Panc1 (cell line): Measurements from ENCODE around the gene GCN1. TPM values are rescaled to one million over a fixed set of nuclear protein-coding genes. Genes with fewer than 3 reads are reported as not detected.

ENCODE experiments used
- ATAC-seq: fragments of 200-7000 bp; cut with Tn5 transposase; 2 replicates; pipeline ENCODE4 v1.9.1; 2020; ENCODE audit warnings: mild to moderate bottlenecking, moderate library complexity
- BruUV-seq: library from RNA; stranded (reverse); fragments of 400-500 nt; replicated peaks from 2 replicates; lab custom pipeline; 2021; lab: Mats Ljungman, UMichigan
- CTCF ChIA-PET: fragments of 300-600 bp; sonication (Branson Sonifier 250); formaldehyde crosslinking; loops from one replicate; lab custom pipeline; 2022; ENCODE audit warnings: antibody characterized with exemption; lab: Charles Lee
- POLR2A ChIA-PET: fragments of 300-600 bp; sonication (Branson Sonifier 250); formaldehyde crosslinking; loops from one replicate; lab custom pipeline; 2022; ENCODE audit warnings: antibody characterized with exemption; lab: Charles Lee
- DNase-seq: peaks from one replicate; pipeline ENCODE4 v3.0.0-alpha.2; 2010; ENCODE audit warnings: low read depth, low spot score
- H3K27ac ChIP-seq: 2 replicates; pipeline ENCODE4 v1.5.1; 2011; ENCODE audit warnings: mild to moderate bottlenecking, low read length, inconsistent platforms
- H3K27me3 ChIP-seq: fragments of 200-500 bp; sonication (Bioruptor generic); 2 replicates; pipeline ENCODE4 v1.6.0; 2014; ENCODE audit warnings: low read length, inconsistent platforms; ENCODE audit not compliant: control insufficient read depth, insufficient read depth
- H3K36me3 ChIP-seq: fragments of 200-500 bp; sonication (Bioruptor generic); 2 replicates; pipeline ENCODE4 v1.5.1; 2014; ENCODE audit warnings: inconsistent platforms, mild to moderate bottlenecking, low read length, moderate library complexity; ENCODE audit not compliant: control insufficient read depth, insufficient read depth
- H3K4me1 ChIP-seq: 2 replicates; pipeline ENCODE4 v1.5.1; 2011; ENCODE audit warnings: inconsistent platforms, mild to moderate bottlenecking, low read length, moderate library complexity; ENCODE audit not compliant: control insufficient read depth, insufficient read depth
- H3K4me3 ChIP-seq, 2 experiments: 2 replicates each; pipeline ENCODE4 v1.5.1; 2011 to 2012; ENCODE audit warnings: low read depth in 2 of 2, low read length in 2 of 2, mild to moderate bottlenecking in 2 of 2, inconsistent platforms in 1 of 2, moderate library complexity in 1 of 2
- H3K9me3 ChIP-seq: fragments of 200-500 bp; sonication (Bioruptor generic); 2 replicates; pipeline ENCODE4 v1.5.1; 2014; ENCODE audit warnings: low read depth, mild to moderate bottlenecking, inconsistent platforms, low read length, moderate library complexity; ENCODE audit not compliant: control insufficient read depth, insufficient read depth
- CTCF ChIP-seq: fragments of 450-650 bp; IDR thresholded peaks from 2 replicates; pipeline ENCODE4 v1.5.1; 2017; ENCODE audit warnings: mild to moderate bottlenecking
- POLR2AphosphoS5 ChIP-seq: IDR thresholded peaks from 2 replicates; pipeline ENCODE4 v1.6.1; 2012; ENCODE audit warnings: mild to moderate bottlenecking, low read depth, low read length, moderate library complexity
- SIN3A ChIP-seq: IDR thresholded peaks from 2 replicates; pipeline ENCODE4 v1.6.1; 2012; ENCODE audit warnings: low read depth, mild to moderate bottlenecking, low read length, moderate library complexity, borderline replicate concordance; ENCODE audit not compliant: insufficient read depth
- TCF7L2 ChIP-seq: IDR thresholded peaks from 2 replicates; pipeline ENCODE4 v1.6.1; 2011; ENCODE audit warnings: mild to moderate bottlenecking, low read depth, low read length, inconsistent platforms
- in situ Hi-C: cut with HindIII; loops from 2 replicates; pipeline ENCODE4 v1.10.0; 2016; ENCODE audit warnings: low sequenced_read_pairs, low pct_unique_long_range_greater_than_20kb
- intact Hi-C: fragments of 100-400 bp; cut with micrococcal nuclease; formaldehyde crosslinking; loops from one replicate; pipeline ENCODE4 v1.10.0; 2022; ENCODE audit not compliant: unreplicated experiment
- total RNA-seq: library from RNA; stranded (reverse); gene quantifications from one replicate; pipeline ENCODE4 v1.2.1, GENCODE V29; 2021; ENCODE audit not compliant: unreplicated experiment
- TF ChIP-seq, protein P1 (sequence below), 2 experiments: IDR thresholded peaks; 2 replicates each; pipeline ENCODE4 v1.6.1; 2011 to 2012; ENCODE audit warnings: low read depth in 2 of 2, control low read depth in 1 of 2, low read length in 1 of 2, mild to moderate bottlenecking in 1 of 2, moderate library complexity in 1 of 2; ENCODE audit not compliant: insufficient read depth in 1 of 2

The GCN1 gene
- total RNA-seq, 1 experiment from 2014 or later: 175 TPM

- ChIA-PET POLR2A (no interaction called here), CTCF (no interaction called here)
- H3K4me3 ChIP-seq: no peak overlapping the region
- ATAC-seq (peak; percentile 27; the same call in 1 of the 2 replicates), DNase-seq (no peak)
- intact Hi-C loops (no loop called here), in situ Hi-C loops (no loop called here)
- no peaks in the 10 kb centered on the region for H3K27me3 ChIP-seq
- no peak for TF ChIP-seq CTCF
- no peak for TF ChIP-seq POLR2AphosphoS5
- TF ChIP-seq, protein P1, sequence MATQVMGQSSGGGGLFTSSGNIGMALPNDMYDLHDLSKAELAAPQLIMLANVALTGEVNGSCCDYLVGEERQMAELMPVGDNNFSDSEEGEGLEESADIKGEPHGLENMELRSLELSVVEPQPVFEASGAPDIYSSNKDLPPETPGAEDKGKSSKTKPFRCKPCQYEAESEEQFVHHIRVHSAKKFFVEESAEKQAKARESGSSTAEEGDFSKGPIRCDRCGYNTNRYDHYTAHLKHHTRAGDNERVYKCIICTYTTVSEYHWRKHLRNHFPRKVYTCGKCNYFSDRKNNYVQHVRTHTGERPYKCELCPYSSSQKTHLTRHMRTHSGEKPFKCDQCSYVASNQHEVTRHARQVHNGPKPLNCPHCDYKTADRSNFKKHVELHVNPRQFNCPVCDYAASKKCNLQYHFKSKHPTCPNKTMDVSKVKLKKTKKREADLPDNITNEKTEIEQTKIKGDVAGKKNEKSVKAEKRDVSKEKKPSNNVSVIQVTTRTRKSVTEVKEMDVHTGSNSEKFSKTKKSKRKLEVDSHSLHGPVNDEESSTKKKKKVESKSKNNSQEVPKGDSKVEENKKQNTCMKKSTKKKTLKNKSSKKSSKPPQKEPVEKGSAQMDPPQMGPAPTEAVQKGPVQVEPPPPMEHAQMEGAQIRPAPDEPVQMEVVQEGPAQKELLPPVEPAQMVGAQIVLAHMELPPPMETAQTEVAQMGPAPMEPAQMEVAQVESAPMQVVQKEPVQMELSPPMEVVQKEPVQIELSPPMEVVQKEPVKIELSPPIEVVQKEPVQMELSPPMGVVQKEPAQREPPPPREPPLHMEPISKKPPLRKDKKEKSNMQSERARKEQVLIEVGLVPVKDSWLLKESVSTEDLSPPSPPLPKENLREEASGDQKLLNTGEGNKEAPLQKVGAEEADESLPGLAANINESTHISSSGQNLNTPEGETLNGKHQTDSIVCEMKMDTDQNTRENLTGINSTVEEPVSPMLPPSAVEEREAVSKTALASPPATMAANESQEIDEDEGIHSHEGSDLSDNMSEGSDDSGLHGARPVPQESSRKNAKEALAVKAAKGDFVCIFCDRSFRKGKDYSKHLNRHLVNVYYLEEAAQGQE (IDR thresholded peaks at IDR 0.05; ENCODE audit: insufficient read depth in 1 of 2, low read depth in 2 of 2, low read length in 1 of 2): no peak
- TF ChIP-seq SIN3A: no peak
- no peak for TF ChIP-seq TCF7L2
- H3K36me3 ChIP-seq: no peaks in the 10 kb centered on the region
- no TSS peak for BruUV-seq
- H3K27ac ChIP-seq: no peak overlapping the region
- no peaks in the 10 kb centered on the region for H3K9me3 ChIP-seq
- no peaks in the 10 kb centered on the region for H3K4me1 ChIP-seq
Measured at GRCh38 chr12:120079411-120080400, 114.8 kb downstream of the GCN1 start.

DNA sequence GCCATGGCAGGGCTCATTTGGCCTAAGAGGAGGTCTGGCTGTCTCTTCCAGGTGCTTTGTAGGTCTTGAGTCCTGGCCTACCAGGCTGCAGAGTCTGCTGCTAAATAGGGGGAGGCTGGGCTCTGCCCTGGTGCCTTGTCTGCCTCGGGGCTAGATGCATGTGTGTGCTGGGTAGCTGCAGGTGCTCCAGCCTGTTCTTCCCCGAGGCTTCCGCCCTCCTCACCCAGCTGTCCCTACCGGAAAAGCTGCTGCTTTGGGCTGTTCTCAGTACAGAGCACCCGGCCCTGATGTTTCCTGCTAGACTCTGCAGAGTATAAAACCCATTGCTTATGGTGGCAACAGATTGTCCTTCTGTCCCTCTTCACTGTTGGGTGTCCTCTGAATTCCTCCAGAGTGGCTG lies 115.6 kb downstream of the GCN1 start:
- CTCF ChIA-PET: no interaction called here
- H3K27ac ChIP-seq: no peak overlapping the region

More for the DNA sequence above, 115.6 kb downstream of the GCN1 start:
- no peaks in the 10 kb centered on the region for H3K27me3 ChIP-seq
- in situ Hi-C loops: no loop called here
- no peaks in the 10 kb centered on the region for H3K9me3 ChIP-seq
- no peaks in the 10 kb centered on the region for H3K4me1 ChIP-seq
- no peak overlapping the region for H3K4me3 ChIP-seq
- TF ChIP-seq CTCF: no peak
- ATAC-seq (peak; percentile 31; the same call in 1 of the 2 replicates), DNase-seq (no peak)
- no peaks in the 10 kb centered on the region for H3K36me3 ChIP-seq
- POLR2A ChIA-PET: no interaction called here
- BruUV-seq: no TSS peak
- intact Hi-C loops: no loop called here
